CD4-positive, alpha-beta T cell treated with Interleukin-6 for 4 hours (primary cell): ENCODE measurements around the gene TRIM77.
"Not testable (repeated sequence)": the region's sequence is repeated elsewhere in the genome, so short reads cannot be mapped to it uniquely, and the experiment has no call there.

Source experiments
- DNase-seq: peaks from one replicate; pipeline ENCODE4 v3.0.0-alpha.2; 2020; ENCODE audit warnings: mixed read lengths

TRIM77 gene

GRCh38 chr11:89709999-89710398 lies at the start of gene TRIM77:
Gene TRIM77 (plus strand): TSS chr11:89710299. CDS start chr11:89710299, 0 bp downstream.
- DNase-seq, result not testable (repeated sequence)

- DNase-seq, result no peak
Observed at GRCh38 chr11:89667001-89667400, 43.1 kb upstream of the TRIM77 start.

GRCh38 chr11:89668158-89668557 lies 41.9 kb upstream of the TRIM77 start:
- not testable (repeated sequence) for DNase-seq

GRCh38 chr11:89669586-89669985 lies 40.5 kb upstream of the TRIM77 start:
- DNase-seq, result not testable (repeated sequence)

GRCh38 chr11:89669993-89670669 lies 40.0 kb upstream of the TRIM77 start:
- not testable (repeated sequence) for DNase-seq

GRCh38 chr11:89672547-89672946 lies 37.6 kb upstream of the TRIM77 start:
- DNase-seq, result not testable (repeated sequence)

- not testable (repeated sequence) for DNase-seq
Observed at GRCh38 chr11:89673380-89673779, 36.7 kb upstream of the TRIM77 start.

- DNase-seq, result not testable (repeated sequence)
Observed at GRCh38 chr11:89675383-89675782, 34.7 kb upstream of the TRIM77 start.

- not testable (repeated sequence) for DNase-seq
Observed at GRCh38 chr11:89675948-89676347, 34.2 kb upstream of the TRIM77 start.

GRCh38 chr11:89707080-89707479 lies 3.0 kb upstream of the TRIM77 start:
- not testable (repeated sequence) for DNase-seq

GRCh38 chr11:89724866-89725498 lies 14.9 kb downstream of the TRIM77 start:
- not testable (repeated sequence) for DNase-seq

- DNase-seq, result not testable (repeated sequence)
Observed at GRCh38 chr11:89730215-89730614, 20.1 kb downstream of the TRIM77 start.

- no peak for DNase-seq
Observed at GRCh38 chr11:89736566-89736965, 26.5 kb downstream of the TRIM77 start.

- DNase-seq, result no peak
Observed at GRCh38 chr11:89737116-89737515, 27.0 kb downstream of the TRIM77 start.

GRCh38 chr11:89741406-89741805 lies 31.3 kb downstream of the TRIM77 start:
- DNase-seq, result not testable (repeated sequence)

GRCh38 chr11:89744158-89744557 lies 34.1 kb downstream of the TRIM77 start:
- not testable (repeated sequence) for DNase-seq

GRCh38 chr11:89750822-89751221 lies 40.7 kb downstream of the TRIM77 start:
- not testable (repeated sequence) for DNase-seq
